ENCODE data around the gene CHCHD3.

GRCh38 chr7:132930881-132931280 lies 151.0 kb downstream of the CHCHD3 start:
- TF ChIP-seq CTCF (conservative IDR thresholded peaks at IDR 0.05 in 1 of 2, IDR thresholded peaks at IDR 0.05 in 1 of 2; ENCODE audit: low read depth in 1 of 2, low read length in 2 of 2) (peak in 1 of 2 donors; percentile 41), EZH2 (IDR thresholded peaks at IDR 0.05; ENCODE audit: low read length, missing control alignments) (no peak)
